Adrenal gland (tissue), 12 donors: Measurements from ENCODE around the gene WWOX. TPM values are rescaled to one million over a fixed set of nuclear protein-coding genes. Genes with fewer than 3 reads are reported as not detected.

Experiments
- DNase-seq, 7 donors: peaks; one replicate each; pipeline ENCODE4 v3.0.0-alpha.2; 2019 to 2020
- H3K27ac ChIP-seq, 5 donors: fragments of 200-600 bp; sonication (generic) in 4 of 5; 1 replicate in 3 of 5; 2 replicates in 2 of 5; pipeline versions ENCODE4 v1.5.1 to v1.8.0; 2016 to 2020; ENCODE audit warnings: mild to moderate bottlenecking in 1 of 5
- H3K27me3 ChIP-seq: fragments of 200-600 bp; 2 replicates; pipeline ENCODE4 v1.8.0; 2021
- H3K36me3 ChIP-seq, 2 donors: fragments of 200-600 bp; replicated peaks in 1 of 2; 1 replicate in 1 of 2; 2 replicates in 1 of 2; pipeline versions ENCODE4 v1.5.1 to v1.8.0; 2018 to 2022
- H3K4me1 ChIP-seq, 2 donors: fragments of 200-600 bp; replicated peaks in 1 of 2; 1 replicate in 1 of 2; 2 replicates in 1 of 2; pipeline versions ENCODE4 v1.5.1 to v1.8.0; 2018 to 2021
- H3K4me3 ChIP-seq, 4 donors: fragments of 200-600 bp; sonication (generic) in 3 of 4; one replicate each; pipeline ENCODE4 v1.5.1; 2016 to 2018
- H3K9me3 ChIP-seq, 3 donors: fragments of 200-600 bp; sonication (generic) in 1 of 3; replicated peaks in 1 of 3; 1 replicate in 2 of 3; 2 replicates in 1 of 3; pipeline versions ENCODE4 v1.5.1 to v1.8.0; 2016 to 2021
- POLR2A ChIP-seq, 2 donors: fragments of 450-650 bp; IDR thresholded peaks; one replicate each; pipeline ENCODE4 v1.6.1; 2017; ENCODE audit warnings: antibody characterized with exemption in 2 of 2, mild to moderate bottlenecking in 2 of 2, moderate library complexity in 1 of 2
- WGBS, 4 donors: extraction: QIAGEN DNeasy Blood & Tissue Kit in 2 of 4; methylation state at CpG; one replicate each; pipeline versions ENCODE4 v1.1.5 to v1.1.7; 2013 to 2017; 5-methylcytosine and 5-hydroxymethylcytosine counted together
- intact Hi-C, 2 donors: fragments of 100-400 bp; cut with DNase I; formaldehyde crosslinking; loops; one replicate each; pipeline versions ENCODE4 v1.14.1 to v1.15.0; 2022 to 2023
- polyA plus RNA-seq, 3 donors: library from polyadenylated mRNA; stranded (reverse); fragments of 200-250 nt in 2 of 3; fragments of 350-450 nt in 1 of 3; fragmentation: Illumina TruSeq in 1 of 3; extraction: RNeasy Lipid Tissue Mini Kit (QIAGEN cat#74804) in 1 of 3; gene quantifications; one replicate each; pipeline ENCODE4 v1.2.3, GENCODE V29; 2013 to 2014
- total RNA-seq, 9 donors: library from RNA; depleted of rRNA in 4 of 9; stranded (reverse); fragments of >200 nt in 4 of 9; fragments of 120-200 nt in 1 of 9; fragmentation: NEBNext Ultra II Directional in 1 of 9; extraction: Animal tissue kit (Norgen Biotek cat#: 25700) in 1 of 9; gene quantifications; one replicate each; pipeline versions ENCODE4 v1.1.0 to v1.2.4, GENCODE V29; 2013 to 2023
- TF ChIP-seq, protein P1 (sequence below), 6 experiments: fragments of 450-650 bp in 4 of 6; fragments of 200-600 bp in 2 of 6; sonication (generic) in 1 of 6; IDR thresholded peaks; 1 replicate in 5 of 6; 2 replicates in 1 of 6; pipeline versions ENCODE4 v1.5.1 to v1.8.0; 2016 to 2021; ENCODE audit warnings: antibody characterized with exemption in 6 of 6, mild to moderate bottlenecking in 2 of 6, moderate library complexity in 1 of 6
- donor health status: healthy with polysubstance abuse.
- donor health status: Bipolar disorder and iron deficiency.
- donor health status: DM: yes; HTN: yes; CAD: no.
- donor health status: DM: no; HTN: no; CAD: no.
- donor health status: DM: no; HTN: no; CAD: no.
- donor health status: DM: yes; HTN: yes; CAD: no.

Gene WWOX
- total and polyA plus RNA-seq, 12 donors = 11.8 to 74.6 (median 20.5) TPM

DNA sequence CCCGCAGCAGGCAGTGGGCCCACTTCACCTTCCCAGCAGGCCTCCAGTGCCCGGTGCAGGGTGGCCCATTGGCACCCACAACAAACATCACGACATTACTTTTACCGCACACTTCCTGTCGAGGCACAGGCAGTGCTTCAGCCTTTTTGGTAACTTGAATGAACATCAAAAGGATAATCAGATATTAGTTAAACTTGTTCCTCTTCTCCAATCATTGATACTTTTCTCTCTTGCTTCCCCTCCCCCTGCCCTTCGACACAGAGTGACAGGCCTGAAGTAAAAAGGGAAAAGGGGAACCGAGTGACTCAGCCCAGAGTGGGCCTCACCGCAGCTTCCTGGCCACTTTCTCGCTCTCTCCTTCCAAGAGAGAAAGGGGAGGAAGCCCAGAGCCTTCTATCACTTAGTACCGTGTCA lies 994.1 kb downstream of the WWOX start:
- no peak overlapping the region for H3K4me3 ChIP-seq
- TF ChIP-seq, protein P1, sequence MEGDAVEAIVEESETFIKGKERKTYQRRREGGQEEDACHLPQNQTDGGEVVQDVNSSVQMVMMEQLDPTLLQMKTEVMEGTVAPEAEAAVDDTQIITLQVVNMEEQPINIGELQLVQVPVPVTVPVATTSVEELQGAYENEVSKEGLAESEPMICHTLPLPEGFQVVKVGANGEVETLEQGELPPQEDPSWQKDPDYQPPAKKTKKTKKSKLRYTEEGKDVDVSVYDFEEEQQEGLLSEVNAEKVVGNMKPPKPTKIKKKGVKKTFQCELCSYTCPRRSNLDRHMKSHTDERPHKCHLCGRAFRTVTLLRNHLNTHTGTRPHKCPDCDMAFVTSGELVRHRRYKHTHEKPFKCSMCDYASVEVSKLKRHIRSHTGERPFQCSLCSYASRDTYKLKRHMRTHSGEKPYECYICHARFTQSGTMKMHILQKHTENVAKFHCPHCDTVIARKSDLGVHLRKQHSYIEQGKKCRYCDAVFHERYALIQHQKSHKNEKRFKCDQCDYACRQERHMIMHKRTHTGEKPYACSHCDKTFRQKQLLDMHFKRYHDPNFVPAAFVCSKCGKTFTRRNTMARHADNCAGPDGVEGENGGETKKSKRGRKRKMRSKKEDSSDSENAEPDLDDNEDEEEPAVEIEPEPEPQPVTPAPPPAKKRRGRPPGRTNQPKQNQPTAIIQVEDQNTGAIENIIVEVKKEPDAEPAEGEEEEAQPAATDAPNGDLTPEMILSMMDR (IDR thresholded peaks at IDR 0.05) = no peak
- no peak for TF ChIP-seq POLR2A (IDR thresholded peaks at IDR 0.05)
- 73 to 85% (median 75%) methylated on average over 10 of the region's 10 CpGs for WGBS, 4 donors
- H3K4me1 ChIP-seq = no peaks in the 10 kb centered on the region
- no peaks in the 10 kb centered on the region for H3K27me3 ChIP-seq
- H3K27ac ChIP-seq = no peak overlapping the region
- H3K36me3 ChIP-seq = no peaks in the 10 kb centered on the region
- DNase-seq = peak in 5 of 7 donors; percentile 9 to 52 (median 31)
- no peaks in the 10 kb centered on the region for H3K9me3 ChIP-seq
- intact Hi-C loops = no loop called here

DNA sequence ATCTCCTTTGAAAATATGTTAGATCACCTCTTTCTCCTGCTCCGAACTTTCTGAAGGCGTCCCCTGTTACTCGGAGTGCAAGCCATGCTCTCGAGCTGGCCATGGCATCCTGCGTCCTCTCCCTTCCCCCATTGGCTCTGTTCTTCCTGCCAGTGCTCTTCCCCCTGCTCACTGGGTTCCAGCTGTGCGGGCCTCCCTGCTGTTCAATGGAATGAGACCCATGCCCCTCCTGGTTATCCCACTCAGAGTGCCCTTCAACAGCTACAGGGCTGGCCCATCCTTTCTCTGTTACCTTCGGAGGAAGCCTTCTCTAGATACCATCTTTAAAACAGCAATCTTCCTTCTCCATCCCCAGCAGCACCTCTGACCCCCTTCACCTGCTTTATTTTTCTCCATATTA lies 996.8 kb downstream of the WWOX start:
- no peak for DNase-seq
- Histone ChIP-seq H3K9me3 (no peaks in the 10 kb centered on the region), H3K36me3 (no peaks in the 10 kb centered on the region), H3K4me1 (no peaks in the 10 kb centered on the region), H3K4me3 (no peak overlapping the region), H3K27me3 (no peaks in the 10 kb centered on the region), H3K27ac (no peak overlapping the region)
- 85 to 93% (median 88%) methylated on average over 7 of the region's 7 CpGs for WGBS, 4 donors
- intact Hi-C loops = no loop called here
- TF ChIP-seq, protein P1 (IDR thresholded peaks at IDR 0.05) = no peak
- TF ChIP-seq POLR2A (IDR thresholded peaks at IDR 0.05) = no peak

DNA sequence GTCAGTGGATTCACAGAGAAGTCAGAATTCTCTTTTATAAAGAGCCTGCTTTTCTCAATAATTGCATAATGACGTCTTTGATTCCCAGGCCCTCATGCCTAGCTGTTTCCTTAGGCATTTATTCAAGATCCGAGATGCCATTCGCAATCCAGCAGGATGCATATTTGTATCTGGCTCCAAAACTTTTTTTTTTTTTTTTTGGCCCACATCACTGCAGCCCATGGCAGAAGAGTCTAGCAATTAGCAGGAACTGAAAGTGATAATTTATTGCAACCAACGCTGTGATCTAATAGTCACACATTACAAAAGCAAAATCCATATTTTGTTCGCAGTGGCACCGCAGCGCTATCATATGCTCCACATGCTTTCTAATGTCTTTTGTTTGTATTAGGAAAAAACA lies 997.7 kb downstream of the WWOX start:
- intact Hi-C loops = no loop called here
- Histone ChIP-seq H3K27me3 (no peaks in the 10 kb centered on the region), H3K4me1 (no peaks in the 10 kb centered on the region), H3K27ac (no peak overlapping the region), H3K36me3 (no peaks in the 10 kb centered on the region), H3K4me3 (no peak overlapping the region), H3K9me3 (no peaks in the 10 kb centered on the region)
- WGBS, 4 donors = 62 to 78% (median 72%) methylated on average over 7 of the region's 7 CpGs
- TF ChIP-seq, protein P1 (IDR thresholded peaks at IDR 0.05) = no peak
- TF ChIP-seq POLR2A (IDR thresholded peaks at IDR 0.05) = no peak
- DNase-seq = no peak

DNA sequence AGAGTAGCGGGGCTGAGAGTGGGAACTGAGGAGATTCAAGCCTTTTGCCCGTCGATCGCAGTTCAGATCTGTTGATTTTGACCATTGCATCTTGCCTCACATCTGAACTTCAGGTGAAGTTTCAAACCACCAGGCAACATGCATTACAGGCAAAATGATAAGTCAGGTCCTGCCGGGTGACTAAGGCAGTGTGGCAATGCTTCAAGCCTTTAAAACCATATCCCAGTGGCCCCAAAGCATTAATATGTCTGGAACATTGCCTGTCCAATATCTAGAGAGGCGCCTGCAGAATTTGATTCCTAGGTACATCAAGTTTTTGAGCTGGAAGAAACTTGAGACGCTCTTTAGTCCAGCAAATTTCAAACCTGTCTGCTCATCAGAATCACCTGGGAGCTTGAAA lies 998.3 kb downstream of the WWOX start:
- intact Hi-C loops = no loop called here
- H3K36me3 ChIP-seq = no peaks in the 10 kb centered on the region
- TF ChIP-seq, protein P1 (IDR thresholded peaks at IDR 0.05) = no peak
- TF ChIP-seq POLR2A (IDR thresholded peaks at IDR 0.05) = no peak
- no peaks in the 10 kb centered on the region for H3K27me3 ChIP-seq
- no peak overlapping the region for H3K27ac ChIP-seq
- H3K9me3 ChIP-seq = no peaks in the 10 kb centered on the region
- no peaks in the 10 kb centered on the region for H3K4me1 ChIP-seq
- no peak for DNase-seq
- no peak overlapping the region for H3K4me3 ChIP-seq
- 93 to 96% (median 94%) methylated on average over 7 of the region's 7 CpGs for WGBS, 4 donors
